Measurements from ENCODE around the gene NR1D1. TPM values are rescaled to one million over a fixed set of nuclear protein-coding genes. Genes with fewer than 3 reads are reported as not detected.

NR1D1 gene
- total and polyA plus RNA-seq, 7 donors = 21.4 to 88.7 (median 40.8) TPM

GRCh38 chr17:40100669-40101366 is 429 bp upstream of the NR1D1 start:
- intact Hi-C loops (cut with DNase I) = no loop called here
- peaks cover 70% of the 10 kb centered on the region for H3K4me1 ChIP-seq

DNA sequence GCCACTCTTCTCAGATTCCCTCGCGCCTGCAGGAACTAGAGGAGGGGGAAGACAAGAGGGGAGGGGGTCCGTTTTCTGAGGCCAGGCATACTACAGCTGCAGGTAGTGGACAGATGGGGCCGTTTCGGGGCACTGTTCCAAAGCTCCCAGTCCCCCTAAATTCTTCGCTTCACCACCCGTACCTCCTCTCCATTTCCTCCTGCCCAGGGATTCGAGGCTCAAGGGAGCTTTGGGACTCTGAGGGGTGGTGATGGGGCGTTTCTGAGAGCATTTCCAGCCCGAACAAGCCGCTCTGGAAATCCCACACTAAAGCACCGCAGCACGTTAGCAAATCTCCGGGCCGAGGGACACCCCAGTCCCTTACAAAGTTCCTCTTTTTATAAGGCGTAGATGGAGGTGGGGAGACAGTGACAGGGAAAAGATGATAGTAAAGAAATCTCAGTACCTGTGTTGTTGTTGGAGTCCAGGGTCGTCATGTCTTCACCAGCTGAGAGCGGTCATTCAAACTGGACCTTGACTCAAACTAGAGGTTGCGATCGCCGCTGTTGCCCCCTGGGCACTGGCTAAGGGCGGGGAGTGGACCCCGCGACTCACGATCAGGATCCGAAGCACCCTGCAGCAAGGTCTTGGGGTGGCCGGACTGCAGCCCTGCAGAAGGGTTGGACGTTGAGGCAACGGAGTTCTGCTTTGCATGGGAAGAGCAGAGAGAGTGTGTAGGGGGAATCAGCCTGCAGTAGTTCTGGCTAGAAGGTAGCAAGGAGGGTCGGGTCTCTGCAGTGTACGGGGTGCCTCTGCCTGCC is 570 bp downstream of the NR1D1 start:
- TF ChIP-seq, protein P1, sequence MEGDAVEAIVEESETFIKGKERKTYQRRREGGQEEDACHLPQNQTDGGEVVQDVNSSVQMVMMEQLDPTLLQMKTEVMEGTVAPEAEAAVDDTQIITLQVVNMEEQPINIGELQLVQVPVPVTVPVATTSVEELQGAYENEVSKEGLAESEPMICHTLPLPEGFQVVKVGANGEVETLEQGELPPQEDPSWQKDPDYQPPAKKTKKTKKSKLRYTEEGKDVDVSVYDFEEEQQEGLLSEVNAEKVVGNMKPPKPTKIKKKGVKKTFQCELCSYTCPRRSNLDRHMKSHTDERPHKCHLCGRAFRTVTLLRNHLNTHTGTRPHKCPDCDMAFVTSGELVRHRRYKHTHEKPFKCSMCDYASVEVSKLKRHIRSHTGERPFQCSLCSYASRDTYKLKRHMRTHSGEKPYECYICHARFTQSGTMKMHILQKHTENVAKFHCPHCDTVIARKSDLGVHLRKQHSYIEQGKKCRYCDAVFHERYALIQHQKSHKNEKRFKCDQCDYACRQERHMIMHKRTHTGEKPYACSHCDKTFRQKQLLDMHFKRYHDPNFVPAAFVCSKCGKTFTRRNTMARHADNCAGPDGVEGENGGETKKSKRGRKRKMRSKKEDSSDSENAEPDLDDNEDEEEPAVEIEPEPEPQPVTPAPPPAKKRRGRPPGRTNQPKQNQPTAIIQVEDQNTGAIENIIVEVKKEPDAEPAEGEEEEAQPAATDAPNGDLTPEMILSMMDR (IDR thresholded peaks at IDR 0.05) = no peak
- Histone ChIP-seq H3K9me3 (no peaks in the 10 kb centered on the region), H3K4me3 (peak overlapping the region; percentile 98), H3K4me1 (peaks cover 70% of the 10 kb centered on the region), H3K27me3 (ENCODE audit: insufficient read depth in 3 of 3, low read length in 2 of 3) (no peaks in the 10 kb centered on the region), H3K27ac (peak overlapping the region; percentile 99), H3K36me3 (ENCODE audit: insufficient read depth in 1 of 2, low read depth in 1 of 2) (peaks cover 4 to 34% of the 10 kb centered on the region in 2 donors)
- ATAC-seq = no peak
- intact Hi-C loops (cut with DNase I) = loop anchor here in 1 of 2 donors (5.0 kb wide), 1 partner anchor 83 kb away; the partner anchor contains the start of gene CSF3
- peak in 1 of 2 donors; percentile 71 for DNase-seq
- 1 to 2% (median 2%) methylated on average over 27 to 31 of the region's 31 CpGs for WGBS, 3 donors

More at GRCh38 chr17:40100669-40101366, 429 bp upstream of the NR1D1 start:
- TF ChIP-seq, protein P1 (IDR thresholded peaks at IDR 0.05) = no peak
- WGBS, 3 donors = 0% methylated on average over 24 to 25 of the region's 25 CpGs
- Histone ChIP-seq H3K27me3 (ENCODE audit: insufficient read depth in 3 of 3, low read length in 2 of 3) (no peaks in the 10 kb centered on the region), H3K4me3 (peak overlapping the region; percentile 98), H3K9me3 (no peaks in the 10 kb centered on the region), H3K27ac (peak overlapping the region; percentile 99), H3K36me3 (ENCODE audit: insufficient read depth in 1 of 2, low read depth in 1 of 2) (peaks cover 4 to 24% of the 10 kb centered on the region in 2 donors)
- DNase-seq = peak; percentile 99 to 100
- peak; percentile 59 to 67 (median 61) for ATAC-seq

- Histone ChIP-seq H3K4me3 (peak overlapping the region; percentile 98), H3K9me3 (no peaks in the 10 kb centered on the region), H3K4me1 (peaks cover 72% of the 10 kb centered on the region), H3K27me3 (ENCODE audit: insufficient read depth in 3 of 3, low read length in 2 of 3) (no peaks in the 10 kb centered on the region), H3K36me3 (ENCODE audit: insufficient read depth in 1 of 2, low read depth in 1 of 2) (peaks cover 4 to 42% of the 10 kb centered on the region in 2 donors), H3K27ac (peak overlapping the region; percentile 99)
- DNase-seq = peak; percentile 100
- TF ChIP-seq, protein P1 (IDR thresholded peaks at IDR 0.05) = no peak
- 0 to 1% (median 1%) methylated on average over 22 to 52 of the region's 52 CpGs for WGBS, 3 donors
- intact Hi-C loops (cut with DNase I) = loop anchor here in 1 of 2 donors (5.0 kb wide), 1 partner anchor 82 kb away; the partner anchor contains the start of gene CSF3
- peak; percentile 67 to 74 (median 69) for ATAC-seq
These were observed 1.4 kb downstream of the NR1D1 start for GRCh38 chr17:40098846-40099618.
